ENCODE measurements around the gene ELMO1.

ELMO1 gene

DNA sequence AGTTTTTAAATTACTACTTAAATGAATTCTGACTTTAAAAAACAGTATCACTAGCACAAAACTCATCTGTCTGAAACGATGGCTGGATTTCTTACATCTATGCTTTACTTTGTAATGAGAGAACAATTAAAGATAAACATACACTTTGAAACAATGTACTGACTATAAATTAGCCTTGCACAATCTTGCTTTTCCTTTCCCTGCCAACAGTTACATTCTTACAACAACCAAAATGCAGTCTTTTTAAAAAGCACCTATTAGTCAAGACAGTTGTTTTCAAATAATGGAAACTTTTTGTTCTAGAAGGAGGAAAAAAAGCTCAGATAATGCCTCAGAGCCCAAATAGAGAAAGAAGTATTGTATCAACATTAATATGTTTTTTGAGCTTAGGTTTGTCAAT lies 153.3 kb downstream of the ELMO1 start:
- DNase-seq, result no peak

DNA sequence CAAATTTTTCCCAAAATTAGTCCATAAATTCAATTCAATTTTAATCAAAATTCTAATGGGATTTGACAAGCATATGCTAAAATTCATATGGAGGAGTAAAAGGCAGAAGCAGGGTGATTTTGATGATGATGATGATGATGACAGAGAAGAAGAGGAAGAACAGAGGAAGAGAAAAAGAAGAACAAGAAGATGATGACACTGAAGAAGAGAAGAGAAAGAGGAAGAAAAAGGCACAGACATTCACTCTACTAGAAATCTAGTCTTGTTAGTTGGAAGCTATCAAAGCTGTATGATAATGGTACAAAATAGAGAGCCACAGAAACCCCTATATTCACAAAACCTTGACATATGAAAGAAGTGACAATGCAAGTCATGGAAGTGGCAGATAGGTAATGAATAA lies 157.9 kb downstream of the ELMO1 start:
- no peak for DNase-seq

DNA sequence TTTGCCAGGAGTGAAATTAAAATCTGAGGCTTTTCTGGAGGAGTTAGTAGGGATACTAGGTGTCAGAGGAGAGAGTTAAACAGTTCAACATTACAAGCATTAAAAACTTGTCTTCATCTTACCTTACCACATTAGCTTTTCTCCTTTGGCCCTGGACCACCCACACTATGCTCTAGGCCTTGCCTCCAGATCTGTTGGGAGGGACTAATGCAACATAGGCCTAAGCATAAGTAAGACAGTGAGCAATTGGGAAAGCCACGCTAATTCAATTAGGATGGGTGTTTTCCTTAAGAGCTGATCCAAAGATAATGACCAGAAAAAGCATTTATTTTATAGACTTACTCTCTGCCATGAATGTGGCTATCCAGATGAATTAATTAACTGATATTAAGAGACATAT lies 158.9 kb downstream of the ELMO1 start:
- DNase-seq, result no peak

DNA sequence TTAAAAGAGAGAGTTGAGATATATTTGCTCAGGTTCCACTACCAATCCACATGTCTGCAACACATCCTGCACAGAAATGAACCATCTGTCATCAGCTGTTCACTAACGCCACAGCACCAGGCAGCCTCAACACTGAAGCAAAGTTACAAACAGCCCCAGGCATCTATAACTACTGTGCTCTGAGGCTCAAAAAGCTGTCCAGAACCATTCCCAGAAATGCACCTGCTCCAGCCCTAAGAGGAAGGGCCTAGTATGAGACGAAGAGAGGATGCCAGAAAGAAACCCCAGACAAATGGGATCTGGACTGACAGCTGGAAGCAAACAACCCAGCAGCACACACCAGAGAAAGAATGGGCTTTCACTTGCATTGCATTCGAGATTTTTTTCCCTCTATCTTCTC lies 159.3 kb downstream of the ELMO1 start:
- DNase-seq, result no peak

DNA sequence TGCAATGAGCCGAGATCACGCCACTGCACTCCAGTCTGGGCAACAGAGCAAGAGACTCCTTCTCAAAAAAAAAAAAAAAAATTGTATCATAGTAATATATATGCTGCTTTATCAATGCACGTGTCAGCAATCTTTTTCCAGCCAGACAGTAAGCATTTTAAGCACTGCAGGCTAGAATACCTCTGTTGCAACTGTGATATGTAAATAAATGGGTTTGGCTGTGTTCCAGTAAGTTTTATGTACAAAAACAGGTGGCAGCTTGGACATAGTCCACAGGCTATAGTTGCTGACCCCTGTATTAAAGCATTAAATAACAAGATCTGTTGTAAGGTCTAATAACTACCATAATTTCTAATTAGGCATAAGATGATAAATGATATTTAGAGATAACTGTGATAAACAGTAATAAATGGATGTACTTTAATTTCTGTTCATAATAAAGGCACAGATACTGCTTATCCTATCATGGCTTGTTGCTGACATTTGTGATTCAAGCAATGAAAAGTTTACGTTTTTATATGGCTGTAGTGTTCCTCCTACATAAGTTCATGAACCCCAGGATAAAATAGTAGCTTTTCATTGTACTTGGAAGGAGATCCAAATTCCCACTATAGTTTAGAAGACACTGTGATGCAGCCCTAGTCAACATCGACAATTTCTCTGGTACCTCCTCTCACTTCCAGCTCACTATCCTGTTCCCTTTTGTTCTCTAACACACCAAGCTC lies 161.4 kb downstream of the ELMO1 start:
- no peak for DNase-seq

DNA sequence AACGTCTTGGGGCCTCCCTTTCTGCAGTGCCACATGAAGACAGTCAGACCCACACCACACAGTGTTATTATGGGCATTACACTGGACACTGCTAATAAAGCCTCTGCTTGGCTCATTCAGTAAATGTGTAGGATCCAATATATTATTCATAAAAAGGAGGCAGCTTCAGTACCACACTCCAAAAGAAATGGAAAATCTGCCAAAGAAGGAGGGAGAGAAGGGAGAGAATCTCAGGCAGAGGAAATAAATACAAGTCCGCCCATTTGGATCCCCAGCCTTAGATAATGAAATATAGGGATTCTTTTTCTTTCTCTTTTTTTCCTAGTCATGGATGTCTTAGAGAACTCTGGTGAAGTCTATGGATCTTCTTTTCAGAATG lies 162.2 kb downstream of the ELMO1 start:
- DNase-seq, result no peak

DNA sequence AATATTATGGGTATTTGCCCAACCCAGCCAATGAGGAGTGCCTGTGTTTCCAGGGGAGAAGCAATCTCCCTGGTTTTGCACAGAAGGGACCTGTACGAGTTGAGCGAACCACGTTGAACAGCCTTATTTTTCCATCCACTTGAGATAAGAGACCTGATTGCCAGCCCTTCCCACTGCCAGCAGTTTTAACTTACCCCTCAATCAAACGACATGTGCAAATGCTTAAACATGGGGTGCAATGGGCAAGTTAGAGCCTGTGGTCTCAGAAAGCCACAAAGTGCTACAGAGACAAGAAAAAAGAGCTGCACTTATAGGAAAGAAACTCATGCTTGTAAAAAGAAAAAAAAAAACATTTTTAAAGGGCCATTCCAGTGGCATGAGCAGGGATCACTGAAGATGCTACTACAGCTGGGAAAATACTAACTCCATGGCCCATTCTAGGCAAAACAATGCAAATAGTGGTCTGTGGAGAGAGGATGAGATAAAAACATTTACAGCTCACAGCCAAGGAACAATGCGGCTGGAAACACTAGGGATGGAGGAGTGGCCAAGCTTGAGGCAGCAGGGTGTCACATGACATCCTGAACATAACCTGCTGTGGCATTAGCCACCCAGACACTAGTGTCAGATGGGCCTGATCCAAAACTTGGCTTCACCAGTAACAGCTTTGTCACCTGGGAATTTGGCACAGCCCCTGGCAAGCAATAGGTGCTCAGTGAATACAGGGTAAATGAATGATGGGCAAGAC lies 162.8 kb downstream of the ELMO1 start:
- DNase-seq, result no peak

DNA sequence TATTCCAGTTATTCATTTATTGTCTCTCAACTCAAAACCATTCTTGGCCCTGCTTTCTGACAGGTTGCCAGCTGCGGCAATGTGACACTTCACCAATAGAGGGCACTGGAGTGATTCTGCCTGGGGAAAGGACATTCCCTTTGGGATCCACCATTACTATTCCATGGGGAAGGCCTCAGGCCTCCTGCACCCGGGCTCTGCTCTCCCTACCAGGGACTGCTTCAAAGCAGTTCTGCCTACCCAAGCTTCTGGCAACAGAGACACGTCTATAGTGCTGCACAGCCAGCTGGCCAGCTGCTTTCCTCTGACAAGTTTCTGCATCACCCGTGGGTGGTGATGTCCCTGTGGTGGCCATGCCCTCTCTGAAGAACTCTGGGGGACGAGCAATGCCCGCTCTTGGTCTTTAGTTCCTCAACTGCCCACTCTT lies 163.8 kb downstream of the ELMO1 start:
- peak in 2 of 4 experiments; percentile 3 to 10 for DNase-seq

DNA sequence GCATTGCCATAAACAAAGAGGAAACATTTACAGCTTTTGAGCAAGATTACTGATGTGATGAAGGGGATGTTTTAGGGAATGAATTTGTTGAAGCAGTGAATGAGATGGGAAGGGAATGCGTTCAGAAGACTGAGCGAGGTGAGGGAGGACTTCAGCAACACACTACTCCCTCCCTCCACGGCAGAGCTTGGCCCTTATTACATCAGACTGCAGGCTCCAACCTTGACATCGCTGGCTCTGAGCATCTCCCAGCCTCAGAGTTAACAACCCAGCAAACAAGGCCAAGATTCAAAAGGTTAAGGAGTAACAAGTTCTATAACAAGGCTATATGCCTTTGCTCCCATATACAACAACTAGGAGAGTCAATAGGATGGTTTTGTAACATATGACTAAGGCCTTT lies 164.4 kb downstream of the ELMO1 start:
- DNase-seq, result no peak

DNA sequence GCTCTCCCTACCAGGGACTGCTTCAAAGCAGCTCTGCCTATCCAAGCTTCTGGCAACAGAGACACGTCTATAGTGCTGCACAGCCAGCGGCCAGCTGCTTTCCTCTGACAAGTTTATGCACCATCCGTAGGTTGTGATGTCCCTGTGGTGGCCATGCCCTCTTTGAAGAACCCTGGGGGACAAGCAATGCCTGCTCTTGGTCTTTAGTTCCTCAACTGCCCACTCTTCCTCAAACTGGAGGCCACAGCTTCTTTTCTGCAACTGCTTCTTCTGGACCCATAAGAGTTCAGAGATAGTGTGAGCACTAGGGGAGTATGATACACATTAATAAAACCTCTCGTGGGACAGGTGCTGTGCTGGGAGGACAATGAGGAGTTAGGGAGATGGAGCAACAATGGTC lies 164.9 kb downstream of the ELMO1 start:
- no peak for DNase-seq

DNA sequence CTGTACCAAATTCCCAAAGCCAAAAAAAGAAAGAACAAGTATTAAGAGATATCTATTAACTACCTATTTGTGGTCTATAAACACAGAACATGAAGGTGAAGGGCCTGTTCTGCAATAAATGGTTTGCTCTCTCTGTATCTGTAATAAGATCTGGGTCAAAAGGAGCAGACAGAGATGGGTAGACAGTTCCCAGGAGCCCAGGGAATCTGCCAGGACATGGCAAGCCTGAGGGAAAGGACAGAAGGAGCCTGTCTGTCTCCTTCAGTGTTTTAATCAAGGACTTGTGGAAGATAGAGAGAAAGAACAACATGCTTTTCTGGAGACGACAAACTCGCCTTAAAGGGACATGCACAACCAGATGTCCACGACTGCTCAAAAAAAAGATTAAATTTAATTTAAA lies 165.7 kb downstream of the ELMO1 start:
- no peak for DNase-seq

DNA sequence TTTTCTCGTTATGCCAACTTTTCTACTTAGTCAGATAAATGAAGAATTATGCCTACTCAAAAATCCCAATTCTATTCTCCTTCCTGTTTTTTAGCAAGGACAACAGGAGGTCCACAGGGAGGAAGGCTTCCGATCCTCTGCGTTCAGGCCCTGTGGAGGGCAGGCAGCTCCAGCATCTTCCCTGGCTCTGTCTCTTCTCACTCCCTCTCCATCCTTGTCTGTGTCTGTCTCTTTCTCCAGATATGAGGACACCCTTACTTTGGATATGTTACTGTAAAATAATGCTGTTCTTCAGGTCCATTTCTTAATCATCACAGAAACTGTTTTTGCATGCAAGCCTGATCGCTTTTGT lies 166.6 kb downstream of the ELMO1 start:
- no peak for DNase-seq

DNA sequence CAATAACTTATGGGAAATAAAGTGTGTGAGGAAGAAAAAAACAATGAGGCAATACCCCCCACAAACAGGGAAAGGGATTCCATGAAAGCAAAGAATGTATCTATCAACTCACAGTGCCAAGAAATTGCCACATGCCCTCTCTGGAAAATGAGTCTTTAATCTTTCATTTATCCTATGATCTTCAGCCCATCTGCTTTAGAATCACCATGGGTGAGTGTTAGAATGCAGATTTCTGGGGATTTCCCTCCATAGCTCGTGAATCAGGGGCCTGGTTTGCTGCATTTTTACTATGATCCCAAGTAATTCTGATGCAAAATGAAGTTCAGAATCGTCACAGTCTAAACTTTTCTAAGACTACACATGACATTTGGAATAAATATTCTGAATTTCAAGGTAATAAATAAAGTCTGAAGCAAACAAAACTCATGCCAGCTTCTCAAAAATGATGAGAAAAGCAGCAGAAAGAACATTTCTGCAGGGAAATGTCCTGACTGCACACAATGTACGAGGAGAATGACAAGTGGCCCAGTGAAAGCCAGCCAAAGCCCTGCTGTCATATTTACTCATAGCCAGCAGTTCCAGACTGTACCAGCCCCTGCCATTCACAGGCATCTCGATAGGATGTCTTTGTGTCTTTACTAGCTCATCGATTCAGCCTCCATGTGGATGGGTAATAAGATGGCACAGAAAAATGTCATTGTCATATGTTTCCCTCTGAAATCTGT lies 167.1 kb downstream of the ELMO1 start:
- DNase-seq, result no peak

DNA sequence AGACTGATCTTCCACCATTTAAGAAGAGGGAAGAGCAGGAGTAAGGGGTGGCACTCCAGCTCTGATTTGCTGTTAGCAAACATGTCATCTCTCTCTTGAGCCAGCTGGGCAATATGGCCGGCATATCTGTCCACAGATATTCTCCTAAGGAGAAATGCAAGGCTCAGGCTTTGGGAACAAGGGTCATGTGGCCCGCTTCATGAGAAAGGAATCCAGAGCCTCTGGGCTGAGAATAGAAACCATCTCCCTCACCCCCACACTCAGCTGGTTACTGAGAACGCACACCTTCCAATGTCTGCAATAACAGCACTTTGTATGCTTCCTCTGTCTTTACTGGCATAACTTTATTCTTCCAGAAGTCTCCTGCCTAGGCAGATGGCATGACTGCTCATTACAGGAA lies 171.2 kb downstream of the ELMO1 start:
- no peak for DNase-seq

DNA sequence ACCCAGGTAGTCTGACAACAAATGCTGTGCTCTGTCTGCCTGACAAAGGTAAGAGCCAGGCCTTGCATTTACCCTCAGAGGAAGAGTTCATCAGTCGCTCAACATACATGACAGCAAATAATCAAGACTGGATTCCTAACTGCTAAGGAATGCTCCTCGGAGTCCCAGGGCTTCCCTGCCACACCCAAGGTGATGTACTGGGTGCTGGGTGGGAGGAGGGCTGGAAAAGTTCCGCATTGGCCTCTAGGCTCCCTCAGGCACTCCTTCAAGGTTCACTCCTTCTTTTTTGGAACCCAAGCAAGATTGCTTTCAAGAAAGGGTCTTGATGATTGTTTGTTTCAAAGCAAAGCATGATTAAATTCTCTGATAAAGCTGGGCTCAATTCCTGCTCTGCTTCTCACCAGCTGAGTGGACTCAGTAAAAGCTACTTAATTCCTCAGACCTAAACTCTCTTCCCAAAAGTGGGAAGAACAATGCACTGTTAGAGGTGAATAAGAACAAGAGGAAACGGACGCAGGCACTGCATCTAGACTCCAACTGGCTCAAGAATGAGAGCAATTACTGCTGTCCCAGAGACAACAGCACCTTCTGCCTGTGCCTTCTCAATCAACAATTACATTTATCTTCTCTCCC lies 173.5 kb downstream of the ELMO1 start:
- no peak for DNase-seq

DNA sequence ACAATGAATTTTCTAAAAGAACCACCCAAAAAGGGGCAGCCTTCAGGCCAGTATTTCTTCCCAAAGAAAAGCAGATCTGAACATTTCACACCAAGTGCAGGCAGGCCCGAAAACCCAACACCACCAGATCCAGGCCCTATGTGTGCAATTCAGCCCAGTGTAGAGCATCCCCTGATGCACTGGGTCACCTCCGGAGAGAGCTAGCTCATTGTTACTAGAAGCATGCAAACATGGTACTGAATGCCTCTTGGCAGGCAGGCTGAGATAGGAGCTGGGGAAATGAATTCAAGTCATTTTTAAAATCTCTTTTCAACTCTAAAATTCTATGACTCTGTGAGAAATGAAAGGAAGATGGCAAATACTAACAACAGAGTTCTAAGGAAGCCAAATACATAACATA lies 174.8 kb downstream of the ELMO1 start:
- DNase-seq, result no peak

DNA sequence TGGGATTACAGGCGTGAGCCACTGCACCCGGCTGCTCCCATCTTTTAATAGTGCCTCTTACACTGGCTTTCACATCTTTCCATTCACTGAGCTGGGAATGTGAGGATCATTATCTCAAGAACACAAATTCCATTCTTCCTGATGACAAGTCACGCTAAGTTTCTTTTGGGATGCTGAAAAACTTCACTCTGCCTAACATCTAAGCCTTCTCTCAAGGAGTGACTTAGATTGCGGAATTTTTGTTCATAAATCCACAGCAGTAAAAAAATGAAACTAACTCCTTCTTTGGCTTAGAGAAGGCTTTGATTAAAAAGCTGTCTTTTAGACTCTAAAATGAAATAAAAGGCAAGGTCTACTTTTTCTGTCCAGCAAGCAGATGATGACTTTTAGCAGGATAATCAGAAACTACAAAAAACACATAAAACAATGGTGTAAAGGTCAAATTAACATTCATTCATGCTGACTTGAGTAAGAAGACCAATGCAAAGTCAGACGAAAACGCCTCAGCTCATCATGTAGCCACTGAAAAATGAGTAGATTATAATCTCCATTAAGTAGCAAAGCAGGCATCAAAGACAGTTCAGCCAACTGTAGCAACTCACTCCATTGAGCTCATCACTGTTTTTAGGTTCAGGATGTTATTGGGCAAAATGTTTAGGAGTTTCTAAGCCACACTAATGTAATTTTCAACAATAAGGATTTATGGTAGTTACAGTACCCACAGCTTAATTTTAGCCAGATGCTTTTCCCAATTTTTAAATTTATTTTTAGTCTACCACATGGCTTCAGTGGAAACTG lies 178.8 kb downstream of the ELMO1 start:
- DNase-seq, result no peak

DNA sequence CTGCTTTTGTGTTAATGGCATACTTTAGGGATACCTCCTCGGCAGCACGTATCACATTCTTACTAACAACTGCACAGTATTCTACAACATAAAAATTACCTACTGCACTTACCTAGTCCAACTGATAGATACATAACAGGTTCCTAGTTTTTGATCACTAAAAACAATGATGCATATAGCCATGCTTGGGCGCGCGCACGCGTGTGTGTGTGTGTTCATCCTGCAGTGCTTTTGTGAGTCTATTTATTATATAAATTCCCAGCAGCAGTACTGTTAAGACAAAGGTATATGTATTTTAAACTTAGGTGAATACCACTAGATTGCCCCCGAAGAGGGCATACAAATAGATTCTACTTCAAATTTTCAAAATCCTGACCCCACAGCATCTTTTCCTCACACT lies 181.4 kb downstream of the ELMO1 start:
- no peak for DNase-seq

DNA sequence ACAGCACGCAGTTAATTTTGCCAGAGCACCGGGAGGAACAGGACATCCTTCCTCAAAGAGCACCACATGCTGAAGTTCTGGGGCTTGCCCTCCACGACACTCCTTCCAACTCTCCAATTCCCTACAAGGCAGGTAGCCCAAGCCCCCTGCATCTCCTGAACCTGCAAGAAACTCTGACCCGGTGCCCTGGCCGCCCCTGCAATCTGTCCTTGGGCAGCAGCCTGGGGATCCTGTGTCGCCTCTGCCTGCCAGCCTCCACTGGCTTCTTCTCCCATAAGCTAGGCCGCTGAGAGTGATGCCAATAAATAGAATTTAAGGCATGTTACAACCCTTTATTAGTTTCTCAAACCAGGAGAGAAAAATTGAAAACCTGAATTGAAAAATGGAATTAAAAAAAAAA lies 182.8 kb downstream of the ELMO1 start:
- DNase-seq, result no peak

DNA sequence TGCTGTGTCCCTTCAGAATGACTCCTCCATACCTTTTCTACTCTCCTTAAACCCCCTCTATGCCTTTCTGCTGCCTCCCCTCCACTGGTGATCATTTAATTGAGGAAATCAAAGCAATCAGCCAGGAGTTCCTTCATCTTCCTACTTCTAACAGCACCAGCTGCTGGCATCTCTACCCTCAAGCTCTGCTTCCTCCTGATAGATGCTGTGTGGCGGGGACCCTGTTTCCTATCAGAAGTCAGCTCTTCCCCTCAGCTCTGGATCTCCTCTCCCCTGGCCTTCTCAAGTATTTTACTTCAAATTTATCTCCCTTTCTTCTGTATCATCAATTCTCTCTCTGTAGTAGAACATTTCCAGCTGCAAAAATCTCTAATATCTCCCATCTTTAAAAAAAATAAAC lies 183.7 kb downstream of the ELMO1 start:
- no peak for DNase-seq

DNA sequence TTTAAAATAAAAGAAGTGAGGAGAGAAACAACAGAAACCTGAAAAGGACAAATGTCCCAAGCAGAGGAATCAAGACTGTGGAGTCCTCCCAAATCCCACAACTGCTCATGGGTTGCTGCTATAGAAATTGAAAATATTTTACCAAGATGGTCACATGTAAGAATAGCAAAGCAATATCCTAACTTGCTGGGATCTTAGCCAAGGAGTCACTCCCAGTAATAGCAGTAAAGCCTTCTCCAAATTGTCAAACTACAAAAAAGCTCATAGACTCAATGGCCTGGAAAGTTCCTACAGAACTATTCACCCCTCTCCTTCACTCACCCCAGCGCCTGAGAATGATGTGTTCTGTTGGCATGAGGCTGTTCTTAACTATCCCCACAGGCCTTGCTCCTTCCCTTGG lies 186.5 kb downstream of the ELMO1 start:
- no peak for DNase-seq

DNA sequence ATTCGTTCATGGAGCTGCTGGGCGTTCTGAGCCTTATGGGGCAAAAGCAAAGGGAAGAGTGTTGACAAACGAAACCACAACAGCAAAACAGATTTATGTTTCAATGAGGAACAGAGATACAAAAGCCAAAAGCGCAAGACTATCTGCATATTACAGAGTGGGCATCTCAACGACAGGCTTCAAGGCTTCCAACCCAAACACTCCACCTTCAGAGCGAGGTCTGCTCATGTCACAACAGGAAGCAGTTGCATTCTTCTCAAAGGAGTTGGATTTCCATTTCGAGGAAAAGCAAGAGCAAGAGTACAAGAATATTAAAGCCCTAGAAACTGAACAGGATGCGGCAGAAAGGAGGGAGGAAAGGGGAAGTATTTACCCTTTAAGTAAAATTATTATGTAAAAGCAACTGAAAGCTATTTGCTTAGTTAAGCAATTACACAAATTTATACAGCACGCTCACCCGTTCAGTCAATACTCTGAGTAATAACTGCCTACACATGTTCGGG lies 189.3 kb downstream of the ELMO1 start:
- DNase-seq, result no peak

DNA sequence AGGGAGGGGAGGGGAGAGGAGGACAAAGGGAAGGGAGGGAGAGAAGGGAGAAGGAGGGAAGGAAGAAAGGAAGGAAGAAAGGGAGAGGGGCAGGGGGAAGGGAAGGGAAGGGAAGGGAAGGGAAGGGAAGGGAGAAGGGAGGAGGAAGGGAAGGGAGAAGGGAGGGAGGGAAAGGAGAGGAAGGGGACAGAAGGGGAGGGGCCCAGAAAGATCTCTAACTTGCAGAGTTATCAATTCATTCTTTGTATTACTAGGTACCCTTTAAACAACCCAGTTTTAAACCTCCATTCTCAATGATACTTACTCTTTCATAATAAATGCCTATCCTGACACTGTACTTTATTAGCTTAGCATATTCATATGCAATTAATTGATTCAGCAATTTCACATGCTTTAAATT lies 192.0 kb downstream of the ELMO1 start:
- no peak for DNase-seq
